SIG-M5 treated with dmso at 0.1 percent for 504 hours (cell line): ENCODE measurements around the gene SNRNP200.
"Not testable (repeated sequence)": the region's sequence is repeated elsewhere in the genome, so short reads cannot be mapped to it uniquely, and the experiment has no call there.

Source experiments
- DNase-seq: peaks from one replicate; lab custom pipeline; 2025; ENCODE audit not compliant: unreplicated experiment; lab: John Stamatoyannopoulos, UW

SNRNP200 gene

DNA sequence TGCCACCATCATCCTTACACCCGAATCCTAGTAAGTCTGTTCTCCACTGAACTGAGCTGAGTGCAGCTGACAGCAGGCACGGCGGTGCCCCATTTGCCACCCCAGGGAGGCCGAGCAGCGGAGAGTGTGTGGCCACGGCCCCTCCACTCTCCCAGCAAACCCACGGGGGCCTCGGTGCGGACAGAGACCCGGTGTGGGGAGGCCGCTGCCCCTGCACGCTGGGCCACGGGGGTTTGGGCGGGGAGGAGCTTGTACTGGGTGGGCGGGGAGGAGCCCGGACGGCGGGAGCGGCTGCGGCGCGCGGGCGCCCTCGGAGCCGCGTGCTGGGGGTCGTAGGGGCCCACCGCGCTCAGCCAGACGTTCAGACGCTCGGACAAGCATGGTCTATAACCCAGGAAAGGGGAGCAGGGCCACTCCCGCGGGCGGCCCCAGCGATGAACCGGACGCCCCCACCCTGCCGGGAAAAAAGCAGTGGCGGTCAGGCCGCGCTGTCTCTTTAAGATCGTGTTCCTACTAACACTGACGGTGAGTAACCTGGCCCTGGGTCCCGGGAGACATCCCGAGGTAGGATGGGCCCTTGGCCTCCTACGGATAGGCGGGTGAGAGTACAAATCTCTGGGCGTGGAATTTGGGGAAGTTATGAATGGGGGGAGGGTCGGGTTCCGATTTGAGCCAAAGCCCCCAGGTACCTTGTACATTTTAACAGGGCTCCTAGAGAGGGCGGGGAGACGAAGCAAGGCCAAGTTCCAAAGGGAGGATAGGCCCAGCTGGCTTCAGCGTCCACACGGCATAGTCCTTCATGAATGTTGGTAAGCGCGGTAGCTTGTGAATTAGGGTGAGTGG, 19.9 kb upstream of the SNRNP200 start, which contains the start of gene ITPRIPL1:
Gene ITPRIPL1, plus strand, starts transcription at position 277 of the 843 bp plus-strand sequence. Its CDS starts 523 bp downstream, at position 800.
- no peak for DNase-seq

DNA sequence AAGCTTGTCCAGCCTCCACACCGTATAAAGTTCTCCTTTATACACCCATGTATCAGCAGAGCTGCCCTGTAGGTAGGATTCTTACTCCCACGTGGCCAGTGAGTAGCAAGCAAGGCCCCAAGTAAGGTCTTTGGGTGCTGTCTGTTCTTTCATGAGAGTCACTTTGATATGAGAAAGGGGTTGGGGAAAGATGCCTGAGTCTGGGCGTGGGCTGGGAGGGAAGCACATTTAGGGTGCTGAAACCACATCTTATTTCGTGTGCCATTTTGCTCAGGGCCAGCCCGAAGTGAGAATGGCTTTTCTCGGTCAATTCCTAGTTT, 19.3 kb upstream of the SNRNP200 start:
- no peak for DNase-seq

DNA sequence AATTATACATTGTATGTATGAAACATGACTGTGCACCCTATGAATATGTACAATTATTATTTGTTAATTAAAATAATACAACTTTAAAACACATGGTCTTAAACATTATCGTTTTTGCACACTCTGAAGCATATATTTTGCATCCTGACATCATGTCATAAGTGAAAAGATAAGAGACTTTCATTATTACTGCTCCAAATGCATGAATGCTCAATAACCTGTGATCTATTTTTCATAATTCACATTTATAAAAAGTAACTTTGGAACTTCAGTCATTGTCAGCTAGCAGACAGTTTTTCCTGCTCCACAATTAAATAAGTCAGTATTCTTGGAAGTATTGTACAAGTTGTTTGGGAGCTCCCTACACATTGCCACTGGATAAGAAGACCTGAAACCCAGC, 18.5 kb upstream of the SNRNP200 start:
- DNase-seq, result no peak

DNA sequence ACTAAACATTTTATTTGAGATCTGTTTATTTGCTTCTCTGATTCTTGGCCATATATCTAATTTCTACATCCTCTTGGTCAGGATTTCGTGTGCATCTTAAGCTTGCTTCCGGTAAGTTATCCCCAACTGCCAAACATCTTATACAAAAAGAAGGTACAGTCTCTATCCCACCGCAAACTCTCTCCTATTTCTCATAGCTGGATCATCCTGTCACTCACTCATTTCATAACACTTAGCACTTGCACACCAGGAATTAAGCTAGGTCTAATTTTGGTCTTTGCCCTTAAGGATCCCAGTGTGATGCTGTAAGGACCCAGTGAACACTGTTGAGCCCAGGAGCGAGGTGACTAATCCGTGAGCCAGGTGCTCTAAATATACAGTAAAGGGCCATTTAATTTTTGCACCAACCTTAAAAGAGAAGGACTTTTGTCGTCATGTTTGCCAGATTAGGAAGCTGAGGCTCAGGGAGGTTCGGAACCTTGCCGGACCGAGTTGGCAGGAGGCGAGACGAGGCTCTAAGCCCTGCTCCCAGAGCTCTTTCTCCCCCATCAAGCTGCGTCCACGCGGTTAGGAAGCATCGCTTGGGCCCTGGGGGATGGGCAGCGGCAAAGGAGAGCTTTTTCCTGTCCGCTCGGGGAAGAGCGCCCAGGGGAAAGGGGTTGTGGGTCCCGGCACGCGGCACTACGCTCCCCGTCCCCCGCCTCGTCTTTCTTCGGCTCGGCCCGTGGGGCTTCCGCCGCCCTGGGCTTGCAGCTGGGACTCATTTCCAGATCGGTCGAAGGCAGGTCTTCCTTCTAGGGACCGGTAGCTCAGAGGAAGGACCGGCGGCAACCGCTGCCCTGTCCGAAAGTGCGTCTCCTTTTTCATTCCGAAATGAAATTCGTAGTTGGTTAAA, 15.6 kb upstream of the SNRNP200 start:
- peak; percentile 11 for DNase-seq

DNA sequence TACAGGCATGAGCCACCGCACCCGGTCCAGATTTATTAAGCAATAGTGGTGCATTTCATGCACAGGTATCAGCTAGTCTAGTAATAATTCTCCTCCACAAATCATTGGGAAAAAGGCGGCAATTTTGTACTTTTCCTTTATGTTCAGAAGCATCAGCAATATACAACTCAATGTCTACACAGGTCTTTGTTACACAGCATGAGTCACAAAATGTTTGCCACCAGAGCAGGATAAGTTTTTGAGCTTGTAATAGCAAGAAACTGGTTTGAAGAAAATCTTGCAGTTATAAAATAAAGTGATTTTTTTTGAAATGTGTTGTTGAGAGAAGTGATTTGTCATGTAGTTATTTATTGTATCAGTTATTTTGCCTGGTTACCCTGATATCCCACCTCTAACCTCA, 15.0 kb upstream of the SNRNP200 start:
- no peak for DNase-seq

DNA sequence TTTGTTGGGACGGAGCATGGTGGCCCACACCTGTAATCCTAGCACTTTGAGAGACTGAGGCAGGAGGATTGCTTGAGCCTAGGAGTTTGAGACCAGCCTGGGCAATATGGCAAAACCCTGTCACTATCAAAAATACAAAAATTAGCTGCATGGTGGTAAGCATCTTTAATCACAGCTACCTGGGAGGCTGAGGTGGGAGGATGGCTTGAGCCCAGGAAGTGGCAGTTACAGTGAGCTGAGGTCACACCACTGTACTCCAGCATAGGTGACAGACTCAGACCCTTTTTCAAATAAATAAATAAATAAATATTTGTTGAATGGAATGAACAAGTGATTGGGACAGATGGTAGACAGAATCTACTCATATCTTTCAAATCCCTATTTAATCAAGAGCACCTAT, 14.1 kb upstream of the SNRNP200 start:
- DNase-seq, result no peak

DNA sequence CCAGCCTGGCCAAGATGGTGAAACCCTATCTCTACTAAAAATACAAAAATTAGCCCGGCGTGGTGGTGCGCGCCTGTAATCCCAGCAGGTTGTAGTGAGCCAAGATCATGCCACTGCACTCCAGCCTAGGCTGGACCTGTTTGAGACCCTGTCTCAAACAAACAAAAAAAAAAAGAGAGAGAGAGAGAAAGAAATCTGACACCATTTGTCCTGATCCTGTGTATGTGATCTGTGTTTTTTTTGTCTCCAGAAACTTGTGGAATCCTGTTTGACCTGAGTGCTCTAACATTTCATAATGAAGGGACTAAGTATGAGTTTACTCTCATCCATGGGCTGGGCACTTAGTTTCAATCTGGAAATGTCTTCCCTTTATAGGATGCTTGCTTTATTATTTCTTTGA, 13.4 kb upstream of the SNRNP200 start:
- DNase-seq, result no peak

DNA sequence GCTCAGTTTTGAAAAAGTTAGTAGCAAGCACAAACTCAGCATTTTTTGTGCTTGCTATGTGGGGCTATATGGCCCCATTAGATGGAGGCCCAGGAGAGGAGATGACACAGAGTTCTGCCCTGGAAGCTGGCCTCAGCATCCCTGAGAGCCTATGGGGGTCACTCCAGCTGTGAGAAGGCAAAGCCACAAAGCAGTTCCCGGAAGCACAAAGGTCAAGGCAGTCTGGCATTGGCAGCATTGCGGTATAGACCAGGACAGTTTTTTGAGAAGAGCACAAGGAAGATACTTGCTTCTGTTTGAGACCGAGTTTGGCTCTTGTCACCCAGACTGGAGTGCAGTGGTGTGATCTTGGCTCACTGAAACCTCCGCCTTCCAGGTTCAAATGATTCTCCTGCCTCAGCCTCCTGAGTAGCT, 12.2 kb upstream of the SNRNP200 start:
- DNase-seq, result no peak

DNA sequence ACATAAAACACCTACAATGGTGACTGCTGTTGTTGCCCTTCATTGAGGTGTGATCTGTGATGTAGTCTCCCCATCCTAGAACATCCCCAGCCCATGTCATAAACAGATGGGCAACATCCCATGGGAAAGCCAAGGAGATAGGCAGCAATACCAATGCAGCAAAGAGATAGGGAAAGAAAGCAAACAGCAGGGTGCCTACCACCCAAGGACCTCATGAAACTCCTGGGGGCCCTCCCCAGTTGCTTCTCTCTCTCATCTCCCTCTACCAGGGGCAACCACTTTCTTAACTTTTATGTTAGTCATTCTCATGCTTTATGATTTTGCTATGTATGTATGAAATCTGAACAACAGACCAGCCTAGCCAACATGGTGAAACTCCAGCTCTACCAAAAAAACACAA, 11.7 kb upstream of the SNRNP200 start:
- DNase-seq, result no peak

DNA sequence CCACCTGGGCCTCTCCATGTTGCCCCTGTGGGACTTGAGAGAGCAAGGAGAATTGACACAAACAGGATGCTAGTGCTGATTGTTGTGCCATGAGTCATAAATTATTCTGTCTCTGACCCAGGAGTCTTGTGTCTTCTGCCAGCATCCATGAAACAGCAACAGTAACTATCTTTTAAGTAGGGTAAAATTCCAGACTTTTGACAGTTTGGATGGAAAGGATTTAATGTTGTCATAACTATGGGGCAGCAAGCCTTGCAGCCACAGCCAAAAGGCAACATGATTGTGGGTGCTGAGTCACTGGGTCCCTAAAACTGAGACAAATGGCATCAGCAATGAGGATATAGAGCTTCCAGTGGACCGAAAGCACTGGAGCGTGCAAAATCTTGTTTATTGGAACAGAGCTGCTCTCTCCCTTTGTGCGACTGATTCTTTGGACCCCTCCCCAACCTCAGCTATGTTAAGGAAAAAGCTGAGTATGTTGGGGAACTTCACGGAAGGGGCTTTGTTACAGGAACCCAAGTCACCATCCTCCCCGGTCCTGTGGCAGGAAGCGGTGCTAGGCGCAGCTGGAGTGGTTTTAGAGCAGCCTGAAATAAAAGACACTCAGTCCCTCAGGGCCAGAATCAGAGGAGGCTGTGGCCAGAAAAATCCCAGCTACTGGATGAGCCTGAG, 10.2 kb upstream of the SNRNP200 start:
- no peak for DNase-seq

DNA sequence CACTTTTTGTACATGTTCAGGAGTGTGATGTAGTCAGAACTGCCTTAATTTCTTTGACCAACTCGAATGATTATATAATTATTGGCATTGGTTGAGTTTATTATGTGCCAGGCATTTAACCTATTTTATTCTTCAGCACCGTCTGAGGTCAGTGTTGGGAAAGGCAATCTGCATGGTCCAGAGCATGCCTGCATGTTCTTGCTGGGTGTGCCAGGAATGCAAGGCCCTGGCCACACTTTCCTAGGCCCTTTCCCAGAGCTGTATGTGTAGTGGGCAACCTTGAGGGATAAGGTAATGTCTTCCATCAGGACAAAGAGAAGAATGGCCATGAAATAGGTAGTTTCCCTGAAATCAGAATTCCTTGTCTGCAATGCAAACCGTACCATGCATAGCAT, 9.7 kb upstream of the SNRNP200 start:
- DNase-seq, result no peak

DNA sequence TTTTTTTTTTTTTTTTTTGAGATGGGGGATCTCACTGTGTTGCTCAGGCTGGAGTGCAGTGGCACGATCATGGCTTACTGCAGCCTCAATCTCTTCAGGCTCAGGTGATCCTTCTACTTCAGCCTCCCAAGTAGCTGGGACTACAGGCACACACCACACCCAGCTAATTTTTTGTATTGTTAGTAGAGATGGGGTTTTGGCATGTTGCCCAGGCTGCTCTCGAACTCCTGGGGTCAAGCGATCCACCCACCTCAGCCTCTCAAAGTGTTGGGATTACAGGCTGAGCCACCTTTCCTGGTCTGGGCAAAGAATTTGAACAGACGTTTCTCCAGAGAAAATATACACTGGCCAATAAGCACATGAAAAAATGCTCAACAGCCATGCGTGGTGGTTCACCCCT, 2.9 kb upstream of the SNRNP200 start:
- no peak for DNase-seq

DNA sequence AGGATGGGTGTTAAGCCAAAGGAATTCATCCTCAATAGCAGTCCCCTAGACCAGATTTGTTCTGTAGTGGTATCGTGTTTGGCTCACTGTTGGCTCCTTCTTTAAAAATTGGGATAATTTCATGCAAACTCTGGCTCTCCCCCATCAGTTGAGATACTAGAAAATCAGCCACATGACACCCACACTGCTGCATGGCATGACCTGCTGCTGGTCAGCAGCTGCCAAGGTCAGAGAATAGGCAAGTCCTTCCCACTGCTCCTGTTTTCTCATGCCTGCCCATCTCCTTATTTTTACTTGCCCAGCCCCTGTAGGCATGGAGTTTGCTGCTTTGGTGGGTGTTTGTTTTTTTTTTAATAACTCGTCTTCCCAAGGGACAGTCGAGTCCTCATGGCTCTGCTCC, 1.0 kb upstream of the SNRNP200 start:
- DNase-seq, result no peak

DNA sequence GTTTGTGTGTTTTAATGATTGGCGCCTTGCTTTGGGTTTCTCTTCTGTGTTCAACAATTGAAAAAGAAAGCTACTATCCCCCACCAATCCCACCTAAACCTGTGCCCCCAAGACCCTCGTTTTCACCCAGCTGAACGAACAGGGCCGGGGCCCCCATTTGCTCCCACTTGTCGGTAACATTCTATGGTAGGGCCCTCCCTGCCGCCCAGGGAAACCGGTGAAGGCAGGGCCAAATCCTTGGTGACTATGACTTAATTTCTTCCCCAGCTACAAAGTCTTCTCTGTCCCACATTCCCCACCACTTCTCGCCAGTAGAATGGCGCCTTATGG, 598 bp upstream of the SNRNP200 start:
- DNase-seq, result no peak

DNA sequence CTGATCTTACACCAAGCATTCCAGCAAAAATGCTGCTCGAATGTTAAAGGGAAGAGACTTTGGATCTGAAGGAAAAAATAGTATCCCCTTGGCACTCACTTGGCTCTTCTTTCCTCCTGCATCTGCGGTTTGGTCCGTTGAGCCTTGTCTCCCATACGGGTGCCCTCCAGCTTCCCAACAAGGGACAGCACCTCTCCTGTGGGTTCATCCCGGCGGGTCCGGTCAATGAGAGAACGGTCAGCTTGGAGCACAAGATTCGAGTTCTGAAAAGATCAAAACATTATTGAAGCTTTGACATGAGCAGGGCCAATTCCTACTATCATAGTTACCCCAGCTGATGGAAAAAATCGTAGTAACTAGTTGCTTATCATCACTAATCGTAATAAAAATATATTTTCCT, 740 bp downstream of the SNRNP200 start:
- no peak for DNase-seq

DNA sequence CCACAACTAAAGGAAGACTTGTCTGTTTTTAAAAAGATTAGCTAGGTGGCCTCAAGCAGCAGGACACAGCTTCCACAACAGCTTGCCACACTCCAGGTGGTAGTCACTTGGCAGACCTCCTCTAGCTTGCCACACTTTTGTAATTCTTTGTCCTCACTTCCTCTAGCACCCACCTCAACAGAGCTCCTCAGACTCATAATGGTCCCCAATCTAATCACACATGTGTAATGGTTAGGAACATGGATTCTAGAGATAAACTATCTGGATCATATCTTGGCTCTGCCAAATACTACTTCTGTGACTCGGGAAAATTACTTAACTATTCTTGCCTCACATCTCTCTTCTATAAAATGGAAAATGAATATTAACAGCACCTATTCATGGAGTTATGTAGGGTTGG, 3.5 kb downstream of the SNRNP200 start:
- DNase-seq, result no peak

DNA sequence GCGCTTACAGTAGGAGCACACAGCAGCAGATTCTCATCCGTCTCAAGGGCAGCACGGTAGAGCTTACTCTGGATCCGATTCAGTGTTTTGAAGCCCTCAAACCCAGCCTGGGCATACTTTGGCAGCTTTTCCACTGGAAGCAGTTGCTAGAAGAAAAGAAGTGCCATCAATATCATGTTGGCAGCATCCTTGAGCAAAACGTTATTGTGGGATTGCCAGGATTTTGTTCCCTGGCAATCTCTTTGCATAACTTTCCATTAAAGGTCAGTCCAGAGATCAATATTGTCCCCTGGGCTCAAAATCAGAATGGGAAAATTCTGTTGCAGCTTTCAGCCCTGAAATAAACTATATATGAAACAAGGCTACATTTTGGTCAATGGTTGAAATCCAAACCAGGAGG, 8.4 kb downstream of the SNRNP200 start:
- DNase-seq, result no peak

DNA sequence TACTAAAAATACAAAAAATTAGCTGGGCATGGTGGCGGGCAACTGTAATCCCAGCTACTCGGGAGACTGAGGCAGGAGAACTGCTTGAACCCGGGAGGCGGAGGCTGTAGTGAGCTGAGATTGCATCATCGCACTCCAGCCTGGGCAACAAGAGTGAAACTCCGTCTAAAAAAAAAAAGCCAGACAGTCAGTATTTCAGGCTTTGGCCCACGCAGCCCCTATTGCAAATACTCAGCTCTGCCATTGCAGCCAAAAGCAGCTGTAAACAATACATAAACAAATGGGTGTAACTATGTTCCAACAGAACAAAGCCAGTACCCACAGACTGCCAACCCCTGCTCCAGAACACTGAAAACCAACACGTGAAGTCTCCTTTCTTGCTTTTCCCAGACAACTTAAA, 11.1 kb downstream of the SNRNP200 start:
- DNase-seq, result not testable (repeated sequence)

DNA sequence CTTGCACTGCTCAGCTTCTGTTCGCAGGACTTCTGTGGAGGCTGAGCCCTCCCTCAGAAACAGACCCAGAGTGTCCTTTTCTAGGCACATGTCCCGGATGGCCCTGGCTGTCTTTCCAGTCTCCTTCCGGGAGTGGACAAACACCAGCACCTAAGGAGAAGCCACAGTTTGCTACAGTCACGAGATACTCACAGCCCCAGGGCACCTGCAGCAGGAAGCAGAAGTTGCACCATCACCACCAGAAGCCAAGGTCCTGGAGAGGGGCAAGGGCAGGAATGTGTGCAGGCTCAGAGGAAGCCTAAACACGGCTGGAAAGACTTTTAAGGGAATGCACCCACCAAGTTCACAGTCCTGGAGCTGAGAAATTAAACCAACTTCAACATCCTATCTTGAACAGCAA, 13.6 kb downstream of the SNRNP200 start:
- DNase-seq, result no peak

DNA sequence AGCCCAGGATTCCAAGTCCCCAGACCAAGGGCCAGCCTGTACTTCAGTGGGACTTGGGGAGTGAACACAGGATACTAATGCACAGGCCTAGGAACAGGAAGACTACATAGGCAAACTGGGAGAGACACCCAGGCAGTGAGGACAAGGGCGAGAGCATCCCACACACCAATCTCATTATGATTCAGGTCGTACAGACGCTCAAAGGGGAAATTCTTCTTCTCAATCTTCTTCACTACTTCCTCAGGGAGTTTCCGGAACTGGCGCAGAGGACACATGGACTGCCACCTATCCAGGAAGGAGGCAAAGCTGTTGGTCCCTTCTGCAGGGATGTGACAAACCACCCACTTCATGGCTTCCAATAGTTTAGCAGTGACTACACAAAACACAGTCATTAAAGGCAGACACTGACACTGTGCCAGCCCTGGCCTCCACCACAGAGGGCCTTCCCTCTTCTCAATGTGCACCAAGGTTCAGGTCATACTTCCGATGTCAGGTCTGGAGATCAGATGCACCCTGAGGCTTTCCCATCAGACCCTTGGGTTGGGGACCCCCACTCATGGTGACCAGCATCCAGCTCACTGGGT, 18.0 kb downstream of the SNRNP200 start:
- no peak for DNase-seq

DNA sequence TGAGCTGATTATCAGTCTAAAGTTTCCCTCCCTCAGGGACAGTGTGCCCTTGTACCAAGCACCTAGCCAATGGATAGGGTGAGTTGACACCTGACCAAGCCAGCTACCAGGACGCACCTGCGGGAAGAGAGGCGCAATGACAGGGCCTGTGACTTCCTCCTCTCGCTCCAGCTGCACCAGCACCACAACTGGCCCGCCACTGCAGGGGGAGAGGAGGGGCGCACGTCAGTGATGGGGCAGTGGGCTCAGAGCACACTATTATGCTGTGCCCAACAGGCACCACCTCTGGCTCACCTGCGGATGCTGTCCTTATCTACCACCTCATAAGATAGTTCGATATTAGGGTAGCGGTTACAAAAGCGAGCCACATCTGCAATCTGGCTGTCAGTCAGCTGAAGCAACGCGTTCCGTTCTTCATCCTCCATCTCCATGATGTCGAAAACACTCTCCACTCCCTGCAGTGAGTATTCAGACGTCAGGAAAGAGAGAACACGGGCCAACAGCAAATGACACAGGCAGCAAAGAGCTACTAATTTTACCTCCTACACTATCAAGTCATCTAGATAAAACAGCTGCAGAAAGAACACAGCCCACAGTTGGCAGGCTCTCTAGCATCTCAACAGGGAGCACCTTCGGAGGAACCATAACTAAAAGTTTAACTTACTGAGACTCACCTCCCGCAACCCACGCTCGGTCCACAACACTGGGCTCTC, 28.4 kb downstream of the SNRNP200 start:
- DNase-seq, result no peak
